ENCODE results near the gene KREMEN1. TPM values are rescaled to one million over a fixed set of nuclear protein-coding genes. Genes with fewer than 3 reads are reported as not detected.

KREMEN1 gene
- total and polyA plus RNA-seq, 10 of the 15 experiments (the other 5 are each of a cell fraction or from before 2014, with no cell fraction given), result 0.10 to 2.5 (median 0.20) TPM; not detected in 1

GRCh38 chr22:29150701-29151100 is 77.9 kb downstream of the KREMEN1 start (continued):
- no peak for TF ChIP-seq ATF2 (IDR thresholded peaks at IDR 0.05; ENCODE audit: low read length)

GRCh38 chr22:29151316-29151715 is 78.5 kb downstream of the KREMEN1 start:
- intact Hi-C loops (cut with micrococcal nuclease; ENCODE audit: unreplicated experiment), result loop anchor here (5.0 to 10.0 kb wide), 4 partner anchors 74 to 547 kb away; no protein-coding TSS in a partner anchor
- ChIA-PET RAD21 (ENCODE audit: unreplicated experiment) (no interaction called here), POLR2A (interaction anchor here (0.6 kb wide), 1 partner anchor 44 kb away, joined by 5 read pairs; no protein-coding TSS in a partner anchor), SMC1A (ENCODE audit: uncharacterized antibody, unreplicated experiment) (interaction anchor here (1.1 kb wide), 1 partner anchor 322 kb away, joined by 3 read pairs; no protein-coding TSS in a partner anchor), CTCF (no interaction called here)
- Histone ChIP-seq H3K4me3 (no peak overlapping the region), H2AFZ (ENCODE audit: control insufficient read depth, low read depth, low read length) (no peak overlapping the region), H3K36me3 (ENCODE audit: control insufficient read depth in 2 of 2, insufficient read depth in 2 of 2, low read length in 1 of 2) (no peaks in the 10 kb centered on the region; a peak in 1 of 4 replicates), H3K9me3 (replicated peaks; ENCODE audit: control insufficient read depth, insufficient read depth, low read length) (no peaks in the 10 kb centered on the region), H3K27me3 (replicated peaks in 1 of 2; ENCODE audit: control insufficient read depth in 2 of 2, insufficient read depth in 2 of 2, low read length in 1 of 2) (no peaks in the 10 kb centered on the region; a peak in 2 of 4 replicates), H3K4me2 (ENCODE audit: control insufficient read depth, insufficient read depth) (no peak overlapping the region), H3K9ac (ENCODE audit: control insufficient read depth, insufficient read depth, low read length) (no peak overlapping the region), H3K4me1 (ENCODE audit: control insufficient read depth, insufficient read depth, low read length) (peaks cover 5% of the 10 kb centered on the region), H3K79me2 (ENCODE audit: control insufficient read depth, insufficient read depth, low read length) (no peaks in the 10 kb centered on the region), H4K20me1 (ENCODE audit: control insufficient read depth, insufficient read depth) (no peaks in the 10 kb centered on the region), H3K27ac (ENCODE audit: control insufficient read depth, insufficient read depth) (no peak overlapping the region)
- no peak for TF ChIP-seq BCL11A (IDR thresholded peaks at IDR 0.05; ENCODE audit: low read depth, low read length)
- TF ChIP-seq TCF3 (IDR thresholded peaks at IDR 0.05; ENCODE audit: borderline replicate concordance, insufficient read depth, low read depth, low read length), result no peak
- no peak for TF ChIP-seq MTA2 (IDR thresholded peaks at IDR 0.05; ENCODE audit: low read depth)
- TF ChIP-seq SMC3 (IDR thresholded peaks at IDR 0.05; ENCODE audit: borderline replicate concordance, low read length), result no peak
- TF ChIP-seq MEF2B (IDR thresholded peaks at IDR 0.05; ENCODE audit: partially characterized antibody, poor library complexity, severe bottlenecking), result no peak
- TF ChIP-seq HCFC1 (IDR thresholded peaks at IDR 0.05; ENCODE audit: low read length), result no peak
- TF ChIP-seq SUPT20H (IDR thresholded peaks at IDR 0.05; ENCODE audit: borderline replicate concordance, control insufficient read depth, low read depth, low read length), result no peak
- TF ChIP-seq CEBPZ (IDR thresholded peaks at IDR 0.05; ENCODE audit: low read depth, low read length), result no peak
- no peak for TF ChIP-seq ZNF592 (IDR thresholded peaks at IDR 0.05)
- 59% methylated on average over 7 of the region's 7 CpGs for WGBS (ENCODE audit: insufficient coverage, insufficient replicate concordance, low lambda C conversion rate, missing lambda C conversion rate)
- DNase-seq (ENCODE audit: low read depth, low spot score) (no peak), FAIRE-seq (no peak), ATAC-seq (no peak)
- BruUV-seq (replicated peaks), result no TSS peak
- in situ Hi-C loops (cut with MboI), result no loop called here
